HAP-1 (cell line): ENCODE measurements around the gene AIMP1.

Experiments
- DNase-seq, 2 experiments: peaks; one replicate each; pipeline ENCODE4 v3.0.0-alpha.2; 2016 to 2020; ENCODE audit warnings: low spot score in 2 of 2
- H3K27me3 ChIP-seq: fragments of 250-450 bp; sonication (Bioruptor Pico); 2 replicates; pipeline ENCODE4 v1.5.1; 2020; ENCODE audit warnings: low read depth, mild to moderate bottlenecking, moderate library complexity
- H3K36me3 ChIP-seq: fragments of 250-450 bp; sonication (Bioruptor Pico); replicated peaks from 2 replicates; pipeline ENCODE4 v1.5.1; 2020; ENCODE audit warnings: mild to moderate bottlenecking
- H3K4me1 ChIP-seq: fragments of 250-450 bp; sonication (Bioruptor Pico); 2 replicates; pipeline ENCODE4 v1.5.1; 2020; ENCODE audit warnings: mild to moderate bottlenecking
- H3K4me3 ChIP-seq: fragments of 250-450 bp; sonication (Bioruptor Pico); 2 replicates; pipeline ENCODE4 v1.5.1; 2020; ENCODE audit warnings: mild to moderate bottlenecking, moderate library complexity
- H3K9me3 ChIP-seq: fragments of 250-450 bp; sonication (Bioruptor Pico); 2 replicates; pipeline ENCODE4 v1.5.1; 2020; ENCODE audit warnings: mild to moderate bottlenecking, moderate library complexity
- in situ Hi-C: fragments of 300-500 bp; cut with MboI; formaldehyde crosslinking; loops from 3 replicates; pipeline ENCODE4 v1.14.3; 2020; ENCODE audit warnings: low sequenced_read_pairs, inconsistent platforms, mixed read lengths

The AIMP1 gene

DNA sequence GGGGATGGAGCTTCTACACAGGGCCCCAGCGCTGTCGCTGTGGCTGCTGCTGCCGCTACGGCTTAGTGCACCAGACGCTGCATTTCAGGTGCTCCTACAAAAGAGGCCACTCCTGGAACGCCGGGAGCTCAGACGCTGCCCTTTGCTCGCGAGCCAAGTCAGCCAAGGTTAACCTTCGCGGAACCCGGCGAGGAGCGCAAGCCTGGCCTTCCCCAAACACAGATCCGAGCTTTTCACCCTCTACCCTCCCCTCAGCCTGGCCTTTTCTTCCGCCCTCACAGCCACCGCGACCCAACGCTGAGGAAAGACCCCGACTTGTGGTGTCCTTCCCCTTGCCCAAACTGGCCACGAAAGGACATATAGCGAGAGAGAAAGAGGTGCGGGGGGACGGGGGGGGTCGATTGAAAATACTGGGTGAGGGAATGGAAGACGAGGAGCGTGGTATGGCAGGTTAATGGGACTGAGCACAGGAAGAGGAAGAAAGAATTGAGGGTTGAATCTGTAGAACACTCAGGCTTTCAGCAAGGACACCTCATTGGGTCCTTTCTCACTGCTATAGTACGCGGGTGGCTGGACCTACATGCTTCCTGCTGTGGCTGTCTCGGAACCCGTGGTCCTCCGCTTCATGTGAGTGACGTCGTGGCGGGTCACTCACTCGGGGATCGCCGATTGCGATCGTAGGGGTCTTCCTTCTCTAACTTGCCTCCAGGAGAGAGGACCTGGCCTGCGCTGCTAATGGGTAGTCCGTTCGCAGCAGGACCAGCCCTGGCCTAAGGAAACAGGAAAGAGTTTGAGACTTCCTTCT lies at the start of gene AIMP1, which contains the start of gene TBCK:
Gene AIMP1 (plus strand): TSS at position 583 of the 805 bp plus-strand sequence. CDS start 8,460 bp downstream, outside the sequence.
Gene TBCK (minus strand): TSS at position 242 of the 805 bp plus-strand sequence. CDS start 7,249 bp downstream, outside the sequence.
- H3K36me3 ChIP-seq = no peaks in the 10 kb centered on the region; the same call in 1 of the 2 replicates
- DNase-seq = peak; percentile 80 to 90
- in situ Hi-C loops = no loop called here
- H3K9me3 ChIP-seq = no peaks in the 10 kb centered on the region
- peaks cover 23% of the 10 kb centered on the region for H3K4me1 ChIP-seq
- no peaks in the 10 kb centered on the region for H3K27me3 ChIP-seq
- peak within 1 kb of the TSS; percentile 75 for H3K4me3 ChIP-seq

DNA sequence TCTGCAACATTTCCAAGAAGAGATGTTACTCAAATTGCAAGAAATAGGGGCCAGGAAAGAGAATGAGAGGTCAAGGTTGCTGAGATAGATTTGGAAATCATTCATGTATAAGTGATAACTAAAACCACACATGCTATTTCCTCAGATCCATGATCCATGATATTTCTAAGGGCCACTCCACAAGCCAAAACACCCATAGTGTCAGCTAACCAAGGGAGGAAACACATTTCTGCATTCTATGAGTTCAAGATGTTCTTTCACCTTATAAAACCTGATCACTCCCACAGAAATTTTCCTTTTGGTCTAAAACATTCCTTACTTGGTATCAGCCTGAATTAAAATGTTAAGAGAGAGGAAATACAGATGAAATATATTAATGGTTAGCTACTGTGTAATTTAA lies 47.6 kb upstream of the AIMP1 start:
- no peak for DNase-seq
- H3K36me3 ChIP-seq = no peaks in the 10 kb centered on the region
- H3K4me3 ChIP-seq = no peak overlapping the region
- H3K27me3 ChIP-seq = no peaks in the 10 kb centered on the region
- H3K4me1 ChIP-seq = no peaks in the 10 kb centered on the region
- no peaks in the 10 kb centered on the region for H3K9me3 ChIP-seq
- in situ Hi-C loops = loop anchor here (10.0 kb wide), 1 partner anchor 226 kb away; no protein-coding TSS in a partner anchor

DNA sequence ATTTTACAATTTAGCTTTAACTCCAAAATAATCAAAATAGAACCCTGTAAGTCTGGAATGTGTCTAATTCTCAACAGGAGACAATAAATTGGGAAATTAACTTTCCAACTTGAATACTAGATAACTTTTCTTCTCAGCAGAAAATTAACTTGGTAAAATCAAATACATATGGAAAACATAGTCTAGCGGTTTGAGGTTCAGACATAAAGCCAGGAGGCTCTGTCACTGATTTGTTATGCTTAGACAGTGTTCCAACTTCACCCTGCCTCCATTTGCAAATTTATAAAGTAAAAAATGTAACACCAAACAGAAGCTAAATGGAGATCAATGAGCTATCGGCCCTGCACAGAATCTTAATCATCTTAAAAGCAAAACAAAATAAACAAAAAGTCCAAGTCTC lies 46.6 kb upstream of the AIMP1 start:
- Histone ChIP-seq H3K36me3 (no peaks in the 10 kb centered on the region), H3K4me1 (no peaks in the 10 kb centered on the region), H3K4me3 (no peak overlapping the region), H3K9me3 (no peaks in the 10 kb centered on the region), H3K27me3 (no peaks in the 10 kb centered on the region)
- DNase-seq = no peak
- in situ Hi-C loops = loop anchor here (10.0 kb wide), 1 partner anchor 225 kb away; no protein-coding TSS in a partner anchor

DNA sequence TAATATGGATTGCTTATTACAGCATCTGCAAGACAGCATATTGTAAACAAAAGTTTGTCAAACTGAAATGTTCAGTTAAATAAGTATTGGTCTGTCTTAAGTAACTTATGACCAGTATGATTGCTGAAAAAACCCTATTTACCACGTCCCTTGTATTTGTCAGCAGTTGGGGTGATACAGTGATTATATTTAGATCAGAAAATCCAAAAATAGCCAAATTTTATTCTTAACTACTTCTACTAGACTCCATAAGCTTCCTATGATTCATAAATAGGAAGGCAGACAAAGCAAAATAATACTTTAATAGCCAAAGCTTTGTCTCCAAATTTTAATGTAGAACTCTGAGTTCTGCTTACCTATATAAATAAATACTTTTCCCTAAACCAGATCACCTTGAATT lies 45.6 kb upstream of the AIMP1 start:
- DNase-seq = no peak
- Histone ChIP-seq H3K36me3 (no peaks in the 10 kb centered on the region), H3K4me1 (no peaks in the 10 kb centered on the region), H3K27me3 (no peaks in the 10 kb centered on the region), H3K4me3 (no peak overlapping the region), H3K9me3 (no peaks in the 10 kb centered on the region)
- in situ Hi-C loops = no loop called here

DNA sequence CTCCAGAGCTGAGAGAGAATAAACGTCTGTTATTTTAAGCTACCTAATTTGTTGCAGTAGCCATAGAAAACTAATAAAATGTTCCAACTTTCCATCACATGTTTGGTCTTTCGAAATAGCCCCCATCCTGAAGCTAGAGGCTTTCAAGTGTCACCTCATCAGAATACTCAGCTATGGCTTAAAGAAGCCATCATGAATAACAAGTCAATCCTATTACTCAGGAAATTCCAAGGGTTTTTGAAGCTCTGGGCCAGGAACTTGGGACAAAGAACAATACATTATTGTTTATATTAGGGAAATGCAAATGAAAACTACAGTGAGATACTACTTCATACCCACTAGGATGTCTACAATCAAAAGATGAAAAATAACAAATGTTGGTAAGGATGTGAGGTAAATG lies 42.5 kb upstream of the AIMP1 start:
- H3K4me3 ChIP-seq = no peak overlapping the region
- no peak for DNase-seq
- in situ Hi-C loops = no loop called here
- H3K36me3 ChIP-seq = no peaks in the 10 kb centered on the region
- H3K9me3 ChIP-seq = no peaks in the 10 kb centered on the region
- no peaks in the 10 kb centered on the region for H3K27me3 ChIP-seq
- H3K4me1 ChIP-seq = no peaks in the 10 kb centered on the region

DNA sequence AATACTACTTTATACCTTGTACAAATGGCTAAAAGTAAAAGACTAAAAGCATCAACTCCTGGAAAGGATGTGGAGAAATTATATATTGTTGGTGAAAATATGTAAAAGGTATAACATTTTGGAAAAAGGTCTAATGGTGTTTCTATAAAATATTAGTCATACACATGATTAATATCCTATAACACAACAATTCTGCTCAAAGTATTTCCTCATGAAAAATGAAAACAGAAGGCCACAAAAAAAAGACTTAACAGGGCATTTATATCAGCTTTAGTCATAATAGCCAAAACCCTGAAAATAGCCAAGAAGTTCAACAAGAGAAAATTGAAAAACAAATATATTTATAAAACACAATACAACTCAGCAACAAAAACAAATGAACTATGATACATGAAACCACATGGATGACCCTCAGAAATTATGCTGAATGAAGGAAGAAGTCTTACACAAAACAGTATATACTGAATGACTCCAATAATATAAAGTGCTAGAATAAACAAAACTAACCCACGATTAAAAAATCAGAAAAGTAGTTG lies 39.1 kb upstream of the AIMP1 start:
- peaks cover 5% of the 10 kb centered on the region; the same call in 1 of the 2 replicates for H3K9me3 ChIP-seq
- in situ Hi-C loops = no loop called here
- H3K4me1 ChIP-seq = peaks cover 3% of the 10 kb centered on the region; the same call in 1 of the 2 replicates
- H3K36me3 ChIP-seq = no peaks in the 10 kb centered on the region
- H3K4me3 ChIP-seq = no peak overlapping the region
- no peak for DNase-seq
- no peaks in the 10 kb centered on the region for H3K27me3 ChIP-seq

DNA sequence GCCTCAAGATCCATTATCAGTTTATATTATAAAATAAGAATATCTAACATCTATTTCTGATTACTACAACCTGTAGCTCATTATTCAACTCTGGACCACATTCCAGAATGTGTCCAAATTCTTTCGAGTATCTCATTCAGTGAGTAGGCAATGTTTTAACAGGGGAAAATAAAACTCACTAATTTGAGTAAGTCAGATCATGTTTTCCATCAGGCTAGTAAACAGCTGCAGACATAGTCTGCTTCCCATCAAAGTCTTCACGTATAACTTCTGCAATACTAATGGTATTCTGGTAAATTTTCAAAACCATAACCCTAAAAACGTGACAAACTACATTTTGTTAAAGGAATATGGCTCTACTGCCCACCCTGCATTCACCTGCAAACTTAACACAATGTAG lies 32.1 kb upstream of the AIMP1 start:
- Histone ChIP-seq H3K9me3 (peaks cover 5% of the 10 kb centered on the region; the same call in 1 of the 2 replicates), H3K4me1 (peaks cover 24% of the 10 kb centered on the region), H3K36me3 (no peaks in the 10 kb centered on the region), H3K4me3 (no peak overlapping the region), H3K27me3 (no peaks in the 10 kb centered on the region)
- DNase-seq = no peak
- in situ Hi-C loops = no loop called here

DNA sequence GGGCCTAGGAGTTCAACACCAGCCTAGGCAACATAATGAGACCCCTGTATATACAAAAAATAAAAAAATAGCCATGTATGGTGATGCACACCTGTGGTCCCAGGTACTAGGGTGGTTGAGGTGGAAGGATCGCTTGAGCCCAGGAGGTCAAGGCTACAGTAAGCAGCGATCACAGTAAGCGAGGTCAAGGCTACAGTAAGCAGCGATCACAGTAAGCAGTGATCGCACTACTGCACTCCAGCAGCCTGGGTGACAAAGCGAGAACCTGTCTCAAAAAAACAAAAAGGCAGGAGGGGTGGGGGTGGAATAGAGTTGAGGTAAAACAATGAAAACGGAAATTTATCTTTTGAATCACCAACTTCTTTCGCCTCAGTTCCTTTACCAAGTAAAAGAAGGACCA lies 29.7 kb upstream of the AIMP1 start:
- in situ Hi-C loops = no loop called here
- H3K27me3 ChIP-seq = no peaks in the 10 kb centered on the region
- H3K4me3 ChIP-seq = no peak overlapping the region
- H3K36me3 ChIP-seq = no peaks in the 10 kb centered on the region
- H3K4me1 ChIP-seq = peaks cover 26% of the 10 kb centered on the region
- 0 out of 2 replicates have a peak, but pooled peaks cover 1% of the 10 kb centered on the region for H3K9me3 ChIP-seq
- no peak for DNase-seq

DNA sequence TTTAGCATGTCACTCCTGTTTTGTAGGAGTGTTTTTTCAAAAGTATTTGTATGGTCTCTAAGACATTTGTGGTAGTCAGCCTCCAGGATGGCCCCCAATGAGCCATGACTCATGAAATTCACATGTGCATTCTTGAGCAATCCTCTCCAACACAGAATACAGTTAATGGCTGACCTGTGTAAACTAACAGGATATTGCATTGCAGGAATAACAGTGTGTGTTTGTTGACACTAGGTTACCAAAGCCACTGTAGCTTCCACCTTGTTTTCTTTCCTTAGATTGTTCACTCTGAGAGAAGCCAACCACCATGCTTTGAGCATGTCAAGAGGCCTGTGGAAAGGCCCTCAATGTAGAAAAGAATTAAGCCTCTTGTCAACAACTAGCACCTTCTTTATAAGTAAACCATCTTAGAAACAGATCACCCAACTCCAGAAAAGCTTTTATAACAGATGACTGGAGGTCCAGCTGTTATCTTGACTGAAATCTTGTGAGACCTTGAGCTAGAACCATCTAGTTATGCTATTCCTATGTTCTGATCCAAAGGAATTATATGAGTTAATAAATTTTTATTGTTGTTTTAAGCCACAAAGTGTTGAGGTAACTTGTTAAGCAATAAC lies 28.9 kb upstream of the AIMP1 start:
- Histone ChIP-seq H3K27me3 (no peaks in the 10 kb centered on the region), H3K4me3 (no peak overlapping the region), H3K36me3 (no peaks in the 10 kb centered on the region), H3K9me3 (no peaks in the 10 kb centered on the region), H3K4me1 (peaks cover 29% of the 10 kb centered on the region)
- in situ Hi-C loops = no loop called here
- no peak for DNase-seq

DNA sequence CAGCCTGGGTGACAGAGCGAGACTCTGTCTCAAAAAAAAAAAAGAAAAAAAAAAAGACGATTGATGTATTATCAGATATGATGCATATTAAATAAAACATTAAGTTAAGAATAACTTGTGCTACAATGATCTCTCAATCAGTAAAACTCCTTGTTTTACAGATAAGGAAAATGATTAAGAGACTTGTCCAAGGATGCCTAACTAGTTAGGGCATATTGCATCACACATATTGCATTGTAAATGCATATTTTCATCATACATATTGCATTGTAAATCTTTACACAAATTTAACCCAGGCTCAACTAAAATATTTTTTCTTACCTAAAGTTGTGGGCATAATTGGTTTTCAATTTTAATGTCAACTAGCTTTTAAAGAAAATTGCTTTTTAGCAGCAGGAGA lies 26.6 kb upstream of the AIMP1 start:
- in situ Hi-C loops = no loop called here
- Histone ChIP-seq H3K9me3 (no peaks in the 10 kb centered on the region), H3K36me3 (peaks cover 3% of the 10 kb centered on the region), H3K4me1 (peaks cover 29% of the 10 kb centered on the region), H3K27me3 (no peaks in the 10 kb centered on the region), H3K4me3 (no peak overlapping the region)
- DNase-seq = no peak

DNA sequence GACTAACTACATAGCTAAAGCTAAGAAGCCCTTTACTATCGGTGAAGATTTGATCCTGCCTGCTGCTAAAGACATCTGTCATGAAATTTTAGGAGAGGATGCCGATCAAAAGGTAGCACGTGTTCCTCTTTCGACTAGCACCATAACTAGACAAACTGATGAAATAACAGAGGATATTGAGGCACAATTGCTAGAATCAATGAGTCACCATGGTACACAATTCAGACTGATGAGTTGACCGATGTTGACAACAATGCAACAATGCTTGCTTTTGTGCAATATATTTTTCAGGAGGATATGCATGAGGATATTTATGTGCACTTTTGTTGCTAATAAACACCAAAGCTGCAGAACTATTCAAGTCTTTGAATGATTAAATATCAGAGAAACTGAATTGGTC lies 24.7 kb upstream of the AIMP1 start:
- H3K27me3 ChIP-seq = no peaks in the 10 kb centered on the region
- no peak overlapping the region for H3K4me3 ChIP-seq
- in situ Hi-C loops = no loop called here
- peaks cover 4% of the 10 kb centered on the region for H3K36me3 ChIP-seq
- H3K9me3 ChIP-seq = no peaks in the 10 kb centered on the region
- peaks cover 22% of the 10 kb centered on the region for H3K4me1 ChIP-seq
- DNase-seq = no peak

DNA sequence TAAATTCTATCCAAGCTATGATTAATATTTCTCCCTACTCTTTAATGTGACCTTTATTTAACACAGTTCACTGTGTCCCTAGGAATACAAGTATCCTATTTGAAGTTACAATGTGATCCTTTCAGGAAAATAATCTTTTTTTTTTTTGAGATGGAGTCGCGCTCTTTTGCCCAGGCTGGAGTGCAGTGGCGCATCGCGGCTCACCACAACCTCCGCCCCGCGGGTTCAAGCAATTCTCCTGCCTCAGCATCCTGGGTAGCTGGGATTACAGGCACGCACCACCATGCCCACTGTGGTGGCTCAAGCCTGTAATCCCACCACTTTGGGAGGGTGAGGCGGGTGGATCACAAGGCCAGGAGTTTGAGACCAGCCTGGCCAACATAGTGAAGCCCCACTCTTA lies 22.3 kb upstream of the AIMP1 start:
- in situ Hi-C loops = no loop called here
- no peaks in the 10 kb centered on the region for H3K27me3 ChIP-seq
- peaks cover 21% of the 10 kb centered on the region for H3K4me1 ChIP-seq
- peaks cover 4% of the 10 kb centered on the region for H3K36me3 ChIP-seq
- no peak overlapping the region for H3K4me3 ChIP-seq
- H3K9me3 ChIP-seq = no peaks in the 10 kb centered on the region
- no peak for DNase-seq

DNA sequence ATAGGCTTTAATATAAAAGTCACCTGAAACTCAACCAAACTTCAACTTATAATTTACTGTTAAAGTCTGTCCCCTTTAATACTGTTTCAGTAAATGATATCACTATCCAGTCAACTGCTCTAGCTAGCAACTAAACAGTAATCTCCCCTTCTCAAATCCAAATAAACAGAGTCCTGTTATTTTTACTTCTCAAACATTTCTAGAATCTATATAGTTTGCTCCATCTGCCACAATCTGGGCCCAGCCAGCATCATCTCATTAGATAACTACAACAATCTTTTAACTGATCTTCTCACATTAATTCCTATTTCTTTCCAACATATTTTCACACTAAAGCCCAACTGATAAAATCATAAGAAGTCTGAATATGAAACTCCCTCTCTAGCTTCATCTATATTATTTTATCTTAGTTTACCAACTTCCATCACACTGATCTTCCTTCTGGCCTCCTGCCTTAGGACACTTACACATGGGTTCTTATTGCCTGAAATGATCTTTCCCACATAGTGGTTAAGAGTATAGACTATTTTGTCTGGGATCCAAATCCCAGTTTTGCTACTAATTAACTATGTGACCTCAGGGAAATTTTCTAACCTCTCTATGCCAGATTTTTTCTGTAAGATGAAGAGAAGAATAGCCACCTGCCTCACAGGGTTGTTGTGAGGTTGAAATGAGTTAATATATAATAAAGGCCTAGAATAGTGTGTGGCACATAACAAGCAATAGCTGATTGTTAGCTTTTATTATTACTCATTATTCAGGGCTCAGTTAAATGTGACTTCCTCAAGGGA lies 18.9 kb upstream of the AIMP1 start:
- H3K36me3 ChIP-seq = peaks cover 4% of the 10 kb centered on the region

More for the DNA sequence above, 18.9 kb upstream of the AIMP1 start:
- peaks cover 27% of the 10 kb centered on the region for H3K4me1 ChIP-seq
- no peak overlapping the region for H3K4me3 ChIP-seq
- H3K9me3 ChIP-seq = no peaks in the 10 kb centered on the region
- no peak for DNase-seq
- in situ Hi-C loops = no loop called here
- no peaks in the 10 kb centered on the region for H3K27me3 ChIP-seq
